Lower lobe of right lung (tissue), 2 donors: ENCODE data around the gene BOD1. TPM values are rescaled to one million over a fixed set of nuclear protein-coding genes. Genes with fewer than 3 reads are reported as not detected.

Experiments used
- ATAC-seq, 2 donors: fragments of 200-7000 bp; cut with Tn5 transposase; one replicate each; pipeline ENCODE4 v1.9.1; 2020 to 2022; ENCODE audit warnings: mild to moderate bottlenecking in 2 of 2, moderate library complexity in 2 of 2
- DNase-seq: peaks from one replicate; pipeline ENCODE4 v3.0.0-alpha.2; 2020
- H3K27ac ChIP-seq: fragments of 200-600 bp; one replicate; pipeline ENCODE4 v1.8.0; 2022
- H3K27me3 ChIP-seq: fragments of 200-600 bp; one replicate; pipeline ENCODE4 v1.8.0; 2022; ENCODE audit warnings: low read depth
- H3K36me3 ChIP-seq: fragments of 200-600 bp; one replicate; pipeline ENCODE4 v1.8.0; 2022; ENCODE audit warnings: mild to moderate bottlenecking
- H3K4me1 ChIP-seq: fragments of 200-600 bp; one replicate; pipeline ENCODE4 v1.8.0; 2022
- H3K4me3 ChIP-seq: fragments of 200-600 bp; one replicate; pipeline ENCODE4 v1.8.0; 2022; ENCODE audit warnings: mild to moderate bottlenecking
- H3K9me3 ChIP-seq: fragments of 200-600 bp; one replicate; pipeline ENCODE4 v1.8.0; 2022
- intact Hi-C: fragments of 100-400 bp; cut with DNase I; formaldehyde crosslinking; loops from one replicate; pipeline ENCODE4 v1.11.0; 2022
- total RNA-seq: library from RNA; stranded (reverse); fragmentation: NEBNext Ultra II Directional; extraction: Animal tissue kit (Norgen Biotek cat#: 25700); gene quantifications from one replicate; pipeline ENCODE4 v1.2.1, GENCODE V29; 2021
- TF ChIP-seq, protein P1 (sequence below): fragments of 200-600 bp; IDR thresholded peaks from one replicate; pipeline ENCODE4 v1.8.0; 2022; ENCODE audit warnings: antibody characterized with exemption, mild to moderate bottlenecking
- donor health status: DM: no; HTN: yes; CAD: no; lungs with severe emphysema.

The BOD1 gene
- total RNA-seq, 1 donor from 2014 or later: 35.0 TPM

- H3K27me3 ChIP-seq: no peaks in the 10 kb centered on the region
- no peaks in the 10 kb centered on the region for H3K36me3 ChIP-seq
- no peak for ATAC-seq
- no peak overlapping the region for H3K27ac ChIP-seq
- H3K4me3 ChIP-seq: no peak overlapping the region
- TF ChIP-seq, protein P1, sequence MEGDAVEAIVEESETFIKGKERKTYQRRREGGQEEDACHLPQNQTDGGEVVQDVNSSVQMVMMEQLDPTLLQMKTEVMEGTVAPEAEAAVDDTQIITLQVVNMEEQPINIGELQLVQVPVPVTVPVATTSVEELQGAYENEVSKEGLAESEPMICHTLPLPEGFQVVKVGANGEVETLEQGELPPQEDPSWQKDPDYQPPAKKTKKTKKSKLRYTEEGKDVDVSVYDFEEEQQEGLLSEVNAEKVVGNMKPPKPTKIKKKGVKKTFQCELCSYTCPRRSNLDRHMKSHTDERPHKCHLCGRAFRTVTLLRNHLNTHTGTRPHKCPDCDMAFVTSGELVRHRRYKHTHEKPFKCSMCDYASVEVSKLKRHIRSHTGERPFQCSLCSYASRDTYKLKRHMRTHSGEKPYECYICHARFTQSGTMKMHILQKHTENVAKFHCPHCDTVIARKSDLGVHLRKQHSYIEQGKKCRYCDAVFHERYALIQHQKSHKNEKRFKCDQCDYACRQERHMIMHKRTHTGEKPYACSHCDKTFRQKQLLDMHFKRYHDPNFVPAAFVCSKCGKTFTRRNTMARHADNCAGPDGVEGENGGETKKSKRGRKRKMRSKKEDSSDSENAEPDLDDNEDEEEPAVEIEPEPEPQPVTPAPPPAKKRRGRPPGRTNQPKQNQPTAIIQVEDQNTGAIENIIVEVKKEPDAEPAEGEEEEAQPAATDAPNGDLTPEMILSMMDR: no peak
- peaks cover 6% of the 10 kb centered on the region for H3K4me1 ChIP-seq
- DNase-seq: no peak
- intact Hi-C loops: no loop called here
- H3K9me3 ChIP-seq: no peaks in the 10 kb centered on the region
These were observed 27.5 kb upstream of the BOD1 start for GRCh38 chr5:173643964-173644363.

DNA sequence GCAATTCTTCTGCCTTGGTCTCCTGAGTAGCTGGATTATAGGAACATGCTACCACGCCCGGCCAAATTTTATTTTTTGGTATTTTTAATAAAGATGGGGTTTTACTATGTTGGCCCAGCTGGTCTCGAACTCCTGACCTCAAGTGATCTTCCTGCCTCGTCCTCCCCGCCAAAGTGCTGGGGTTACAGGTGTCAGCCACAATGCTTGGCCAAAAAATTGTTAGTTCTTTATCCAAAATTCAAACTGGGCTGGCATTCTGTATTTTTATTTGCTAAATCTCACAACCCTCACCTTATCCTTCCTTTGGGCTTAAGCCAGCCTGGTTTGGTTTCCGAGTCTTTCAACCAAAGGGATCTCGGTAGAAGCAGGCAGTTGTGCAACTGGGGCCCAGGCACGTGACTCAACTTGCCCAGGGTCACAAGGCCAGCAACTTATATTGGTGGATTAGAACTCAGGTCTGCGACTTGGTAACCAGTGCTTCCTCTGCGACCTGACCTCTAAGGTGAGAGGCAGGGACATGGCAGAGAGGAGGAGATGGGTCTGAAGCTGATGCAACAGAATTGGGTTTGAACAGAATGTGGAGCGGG is 26.5 kb upstream of the BOD1 start:
- TF ChIP-seq, protein P1: no peak
- DNase-seq: no peak
- Histone ChIP-seq H3K4me3 (no peak overlapping the region), H3K27me3 (no peaks in the 10 kb centered on the region), H3K9me3 (no peaks in the 10 kb centered on the region), H3K27ac (no peak overlapping the region), H3K4me1 (peaks cover 6% of the 10 kb centered on the region), H3K36me3 (no peaks in the 10 kb centered on the region)
- no peak for ATAC-seq
- intact Hi-C loops: no loop called here

- TF ChIP-seq, protein P1: no peak
- intact Hi-C loops: no loop called here
- ATAC-seq (peak; percentile 52 to 76), DNase-seq (no peak)
- no peaks in the 10 kb centered on the region for H3K9me3 ChIP-seq
- H3K36me3 ChIP-seq: no peaks in the 10 kb centered on the region
- no peaks in the 10 kb centered on the region for H3K27me3 ChIP-seq
- H3K4me3 ChIP-seq: no peak overlapping the region
- H3K27ac ChIP-seq: no peak overlapping the region
- H3K4me1 ChIP-seq: peaks cover 6% of the 10 kb centered on the region
These were observed 25.9 kb upstream of the BOD1 start for GRCh38 chr5:173642191-173642816.

DNA sequence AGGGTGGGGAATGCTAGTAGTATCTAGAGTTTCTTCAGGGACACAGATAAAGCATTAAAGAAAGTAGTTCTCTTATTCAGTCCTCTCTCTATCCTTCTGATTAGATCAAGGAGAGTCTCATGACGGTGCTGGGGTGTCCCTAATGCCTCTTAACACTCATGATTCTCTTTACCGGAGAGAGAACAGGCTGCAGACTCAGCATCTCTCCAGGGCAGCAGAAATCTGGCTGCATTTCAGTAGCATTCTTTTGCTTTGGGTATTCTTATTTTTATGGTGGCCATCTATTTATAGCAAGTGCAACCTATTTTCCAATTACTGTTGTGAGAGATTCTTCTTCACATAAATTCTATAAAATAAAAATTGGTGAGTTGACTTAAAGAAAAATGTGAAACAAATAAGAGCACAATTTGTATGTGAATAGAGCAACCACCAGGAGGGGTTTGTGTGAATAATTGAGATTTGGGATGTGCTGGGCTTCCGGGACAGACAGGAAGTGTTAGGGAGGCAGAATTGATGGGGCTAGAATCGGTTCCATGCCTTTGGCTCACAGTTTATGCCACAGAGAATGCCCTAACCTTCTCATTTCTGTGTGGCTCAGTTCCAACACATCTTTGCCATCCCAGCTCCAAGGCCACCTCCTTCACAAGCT is 23.8 kb upstream of the BOD1 start:
- ATAC-seq (no peak), DNase-seq (no peak)
- TF ChIP-seq, protein P1: no peak
- Histone ChIP-seq H3K27ac (no peak overlapping the region), H3K4me3 (no peak overlapping the region), H3K27me3 (no peaks in the 10 kb centered on the region), H3K9me3 (no peaks in the 10 kb centered on the region), H3K36me3 (no peaks in the 10 kb centered on the region), H3K4me1 (peaks cover 2% of the 10 kb centered on the region)
- intact Hi-C loops: no loop called here

- H3K4me1 ChIP-seq: no peaks in the 10 kb centered on the region
- no peaks in the 10 kb centered on the region for H3K27me3 ChIP-seq
- TF ChIP-seq, protein P1: no peak
- DNase-seq: no peak
- no peaks in the 10 kb centered on the region for H3K36me3 ChIP-seq
- H3K9me3 ChIP-seq: no peaks in the 10 kb centered on the region
- no peak for ATAC-seq
- H3K4me3 ChIP-seq: no peak overlapping the region
- H3K27ac ChIP-seq: no peak overlapping the region
- intact Hi-C loops: no loop called here
These were observed 21.9 kb upstream of the BOD1 start for GRCh38 chr5:173638126-173639040.
